ENCODE data around the gene MTNR1B.

DNA sequence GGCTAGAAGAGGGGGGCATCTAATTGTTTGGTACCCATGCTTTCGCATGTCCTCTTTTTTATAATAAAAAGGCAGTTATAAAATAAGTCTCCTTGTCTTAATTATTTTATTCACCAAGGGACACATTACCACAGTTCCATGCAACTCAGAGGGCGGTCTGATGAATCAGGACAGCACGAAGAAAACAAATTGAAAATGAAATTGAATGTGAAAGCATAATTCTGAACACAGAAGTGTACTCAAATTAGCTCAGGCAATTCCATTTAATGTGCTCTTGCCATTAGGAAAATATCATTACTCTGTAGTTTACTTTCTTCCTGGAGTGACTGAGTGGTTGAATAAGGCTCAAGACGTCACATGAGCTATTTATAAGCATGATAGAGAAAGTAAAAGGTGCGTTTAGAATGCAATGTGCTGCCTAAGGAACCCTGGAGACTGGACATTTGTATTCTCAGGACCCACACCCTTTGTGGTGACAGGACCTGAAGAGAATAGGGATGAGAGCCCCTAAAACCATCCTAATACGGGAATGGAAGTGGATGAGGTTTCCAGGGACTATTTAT, 59.6 kb downstream of the MTNR1B start:
- TF ChIP-seq POLR2A (IDR thresholded peaks at IDR 0.05; ENCODE audit: low read depth, low read length) (no peak), POLR2AphosphoS5 (IDR thresholded peaks at IDR 0.05; ENCODE audit: low read depth, low read length) (no peak)

Data from GM12892 (cell line).